ENCODE results near the gene ATP1A2.

GRCh38 chr1:160158031-160158430, 42.5 kb downstream of the ATP1A2 start:
- TF ChIP-seq, protein P1, sequence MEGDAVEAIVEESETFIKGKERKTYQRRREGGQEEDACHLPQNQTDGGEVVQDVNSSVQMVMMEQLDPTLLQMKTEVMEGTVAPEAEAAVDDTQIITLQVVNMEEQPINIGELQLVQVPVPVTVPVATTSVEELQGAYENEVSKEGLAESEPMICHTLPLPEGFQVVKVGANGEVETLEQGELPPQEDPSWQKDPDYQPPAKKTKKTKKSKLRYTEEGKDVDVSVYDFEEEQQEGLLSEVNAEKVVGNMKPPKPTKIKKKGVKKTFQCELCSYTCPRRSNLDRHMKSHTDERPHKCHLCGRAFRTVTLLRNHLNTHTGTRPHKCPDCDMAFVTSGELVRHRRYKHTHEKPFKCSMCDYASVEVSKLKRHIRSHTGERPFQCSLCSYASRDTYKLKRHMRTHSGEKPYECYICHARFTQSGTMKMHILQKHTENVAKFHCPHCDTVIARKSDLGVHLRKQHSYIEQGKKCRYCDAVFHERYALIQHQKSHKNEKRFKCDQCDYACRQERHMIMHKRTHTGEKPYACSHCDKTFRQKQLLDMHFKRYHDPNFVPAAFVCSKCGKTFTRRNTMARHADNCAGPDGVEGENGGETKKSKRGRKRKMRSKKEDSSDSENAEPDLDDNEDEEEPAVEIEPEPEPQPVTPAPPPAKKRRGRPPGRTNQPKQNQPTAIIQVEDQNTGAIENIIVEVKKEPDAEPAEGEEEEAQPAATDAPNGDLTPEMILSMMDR (IDR thresholded peaks at IDR 0.05), result no peak
- TF ChIP-seq POLR2AphosphoS5 (IDR thresholded peaks at IDR 0.05; ENCODE audit: low read depth, low read length) (no peak), TCF7L2 (IDR thresholded peaks at IDR 0.05; ENCODE audit: low read depth, low read length) (no peak), SIN3A (IDR thresholded peaks at IDR 0.05; ENCODE audit: borderline replicate concordance, insufficient read depth, low read depth, low read length) (no peak)
- TF ChIP-seq, protein P2, sequence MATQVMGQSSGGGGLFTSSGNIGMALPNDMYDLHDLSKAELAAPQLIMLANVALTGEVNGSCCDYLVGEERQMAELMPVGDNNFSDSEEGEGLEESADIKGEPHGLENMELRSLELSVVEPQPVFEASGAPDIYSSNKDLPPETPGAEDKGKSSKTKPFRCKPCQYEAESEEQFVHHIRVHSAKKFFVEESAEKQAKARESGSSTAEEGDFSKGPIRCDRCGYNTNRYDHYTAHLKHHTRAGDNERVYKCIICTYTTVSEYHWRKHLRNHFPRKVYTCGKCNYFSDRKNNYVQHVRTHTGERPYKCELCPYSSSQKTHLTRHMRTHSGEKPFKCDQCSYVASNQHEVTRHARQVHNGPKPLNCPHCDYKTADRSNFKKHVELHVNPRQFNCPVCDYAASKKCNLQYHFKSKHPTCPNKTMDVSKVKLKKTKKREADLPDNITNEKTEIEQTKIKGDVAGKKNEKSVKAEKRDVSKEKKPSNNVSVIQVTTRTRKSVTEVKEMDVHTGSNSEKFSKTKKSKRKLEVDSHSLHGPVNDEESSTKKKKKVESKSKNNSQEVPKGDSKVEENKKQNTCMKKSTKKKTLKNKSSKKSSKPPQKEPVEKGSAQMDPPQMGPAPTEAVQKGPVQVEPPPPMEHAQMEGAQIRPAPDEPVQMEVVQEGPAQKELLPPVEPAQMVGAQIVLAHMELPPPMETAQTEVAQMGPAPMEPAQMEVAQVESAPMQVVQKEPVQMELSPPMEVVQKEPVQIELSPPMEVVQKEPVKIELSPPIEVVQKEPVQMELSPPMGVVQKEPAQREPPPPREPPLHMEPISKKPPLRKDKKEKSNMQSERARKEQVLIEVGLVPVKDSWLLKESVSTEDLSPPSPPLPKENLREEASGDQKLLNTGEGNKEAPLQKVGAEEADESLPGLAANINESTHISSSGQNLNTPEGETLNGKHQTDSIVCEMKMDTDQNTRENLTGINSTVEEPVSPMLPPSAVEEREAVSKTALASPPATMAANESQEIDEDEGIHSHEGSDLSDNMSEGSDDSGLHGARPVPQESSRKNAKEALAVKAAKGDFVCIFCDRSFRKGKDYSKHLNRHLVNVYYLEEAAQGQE (IDR thresholded peaks at IDR 0.05; ENCODE audit: insufficient read depth in 1 of 2, low read depth in 2 of 2, low read length in 1 of 2), result no peak

Measured in Panc1 (cell line).